DMS53 (cell line): ENCODE results near the gene SELENON.

Experiments
- DNase-seq: peaks from one replicate; lab custom pipeline; 2025; lab: John Stamatoyannopoulos, UW

Gene SELENON

GRCh38 chr1:25810341-25811299, 10.6 kb downstream of the SELENON start:
- peak; percentile 65 for DNase-seq

- no peak for DNase-seq
These were observed 11.5 kb downstream of the SELENON start for GRCh38 chr1:25811384-25812082.

- DNase-seq = no peak
These were observed 13.2 kb downstream of the SELENON start for GRCh38 chr1:25813071-25813733.

- no peak for DNase-seq
These were observed 13.9 kb downstream of the SELENON start for GRCh38 chr1:25813734-25814471.

- no peak for DNase-seq
These were observed 14.6 kb downstream of the SELENON start for GRCh38 chr1:25814549-25815087.

- no peak for DNase-seq
These were observed 15.5 kb downstream of the SELENON start for GRCh38 chr1:25815208-25816111.

GRCh38 chr1:25816112-25816718, 16.2 kb downstream of the SELENON start:
- no peak for DNase-seq

DNA sequence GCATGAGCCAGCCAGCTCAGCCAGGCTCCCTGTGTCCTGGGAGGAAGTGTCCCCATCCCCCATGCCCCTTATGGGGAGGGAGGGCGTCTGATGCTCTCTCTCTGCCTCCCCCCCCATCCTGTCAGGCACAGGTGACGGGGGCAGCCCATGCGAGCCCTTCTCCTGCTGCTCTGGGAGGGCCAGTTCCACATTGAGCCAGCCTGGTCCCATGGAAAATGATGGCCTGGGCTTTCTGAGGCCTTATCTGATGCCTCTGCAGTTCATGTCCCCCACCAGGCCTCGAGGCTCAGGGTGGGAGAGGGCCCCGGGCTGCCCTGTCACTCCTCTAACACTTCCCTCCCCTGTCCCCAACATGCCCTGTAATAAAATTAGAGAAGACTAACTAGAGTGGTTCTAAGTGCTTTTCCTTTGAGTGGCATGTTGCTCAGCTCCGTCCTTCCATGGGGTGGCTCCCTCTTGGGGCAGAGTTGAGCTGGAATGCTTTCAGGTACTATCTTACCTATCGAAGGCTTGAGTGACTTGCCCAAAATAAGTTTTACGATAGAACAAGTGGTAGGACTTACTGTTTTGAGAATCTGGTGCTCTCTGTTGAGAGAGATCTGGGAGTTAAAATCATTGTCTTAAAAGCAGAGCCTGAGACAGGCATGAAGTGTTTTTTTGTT, 18.0 kb downstream of the SELENON start:
- DNase-seq = peak; percentile 23

DNA sequence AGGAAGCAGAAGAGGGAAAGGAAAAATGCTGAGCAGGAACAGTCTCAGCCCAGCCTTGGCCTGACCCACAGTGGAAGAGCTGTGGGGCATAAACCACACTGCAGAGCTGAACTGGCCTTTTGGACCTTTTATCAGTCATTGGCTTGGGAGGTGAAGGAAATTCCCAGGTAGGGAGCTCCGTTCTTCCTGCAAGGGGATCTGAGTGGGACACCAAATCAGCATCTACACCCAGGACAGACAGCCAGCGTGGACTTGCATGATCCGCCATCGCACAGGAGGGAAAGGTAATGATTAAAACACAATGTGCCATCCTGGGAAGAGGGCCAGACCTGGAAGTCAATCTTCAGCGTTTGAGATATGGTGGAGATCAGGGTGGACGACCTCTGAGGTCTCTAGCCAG, 18.6 kb downstream of the SELENON start:
- no peak for DNase-seq

DNA sequence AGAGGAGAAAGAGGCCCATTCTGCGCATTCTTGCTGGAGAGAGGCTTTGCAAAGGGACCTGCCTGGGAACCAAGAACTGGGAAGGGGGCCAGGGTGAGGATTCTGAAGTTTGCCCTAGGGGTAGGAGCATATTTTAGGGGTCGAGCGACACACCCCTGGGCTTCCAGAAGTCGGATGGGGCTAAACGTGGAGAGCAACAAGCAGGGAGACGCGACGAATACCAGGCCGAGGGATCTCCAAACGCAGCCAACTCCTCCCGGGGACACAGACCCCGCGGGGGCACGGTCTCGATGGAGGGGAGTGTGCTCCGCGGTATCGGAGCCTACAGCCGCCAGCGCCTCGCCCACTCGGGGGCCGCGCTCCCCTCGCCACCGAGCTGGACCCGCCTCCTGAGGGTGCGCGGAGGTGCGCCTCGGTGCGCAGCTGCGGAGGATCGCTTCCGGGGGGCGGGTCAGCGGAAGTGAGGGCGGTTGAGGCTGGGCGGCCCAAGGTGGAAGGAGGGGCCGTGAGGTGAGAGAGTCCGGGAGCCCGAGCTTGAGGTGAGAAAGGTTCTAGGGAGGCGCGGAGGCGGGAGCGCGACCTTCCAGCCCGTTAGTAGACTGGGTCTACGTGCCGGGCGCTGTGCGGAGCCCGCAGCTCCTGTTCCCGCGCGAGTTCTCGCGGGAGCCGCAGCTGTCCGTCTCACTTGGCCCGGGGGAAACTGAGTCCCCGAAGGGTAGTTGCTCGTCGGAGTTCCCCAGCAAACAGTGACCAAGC, 19.7 kb downstream of the SELENON start, which contains the start of gene MTFR1L:
Gene MTFR1L, plus strand, starts transcription at position 464 of the 756 bp plus-strand sequence. CDS start 3,151 bp downstream, outside the sequence.
- peak; percentile 97 for DNase-seq

- peak; percentile 91 for DNase-seq
These were observed 20.5 kb downstream of the SELENON start for GRCh38 chr1:25820247-25821111.

DNA sequence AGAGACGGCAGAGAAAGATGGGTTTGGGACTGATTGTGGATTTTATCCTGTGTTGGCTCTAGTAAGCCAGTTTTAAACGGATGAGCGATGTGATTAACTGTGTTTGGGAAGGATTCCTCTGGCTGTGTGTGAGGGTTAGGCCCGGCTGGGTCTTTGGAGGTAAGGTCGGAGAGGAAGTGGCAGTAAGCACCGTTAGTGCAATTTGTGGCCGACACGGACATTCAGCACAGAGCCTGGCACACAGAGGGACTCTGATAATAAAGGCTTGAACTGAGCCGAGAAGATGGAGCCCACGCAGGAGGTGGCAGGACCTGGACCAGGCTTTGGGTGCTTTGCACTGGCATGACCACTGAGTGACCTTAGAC, 21.1 kb downstream of the SELENON start:
- DNase-seq = peak; percentile 57

GRCh38 chr1:25821630-25822091, 21.7 kb downstream of the SELENON start:
- peak; percentile 37 for DNase-seq

DNA sequence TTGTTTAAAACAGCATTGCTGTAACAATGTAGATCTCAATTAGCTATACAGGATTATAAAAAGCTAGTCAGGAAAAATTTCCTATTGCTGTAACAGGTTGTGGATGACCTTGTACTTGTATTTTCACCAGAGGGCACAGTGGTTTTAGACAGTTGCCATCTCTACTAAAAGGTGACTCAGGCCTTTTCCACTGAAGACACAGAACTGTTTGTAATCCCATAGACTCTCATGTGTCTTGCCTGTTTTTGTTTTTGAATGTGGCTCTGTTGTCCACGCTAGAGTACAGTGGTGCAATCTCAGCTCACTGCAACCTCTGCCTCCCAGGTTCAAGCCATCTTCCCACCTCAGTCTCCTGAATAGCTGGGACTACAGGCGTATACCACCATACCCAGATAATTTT, 25.6 kb downstream of the SELENON start:
- no peak for DNase-seq

DNA sequence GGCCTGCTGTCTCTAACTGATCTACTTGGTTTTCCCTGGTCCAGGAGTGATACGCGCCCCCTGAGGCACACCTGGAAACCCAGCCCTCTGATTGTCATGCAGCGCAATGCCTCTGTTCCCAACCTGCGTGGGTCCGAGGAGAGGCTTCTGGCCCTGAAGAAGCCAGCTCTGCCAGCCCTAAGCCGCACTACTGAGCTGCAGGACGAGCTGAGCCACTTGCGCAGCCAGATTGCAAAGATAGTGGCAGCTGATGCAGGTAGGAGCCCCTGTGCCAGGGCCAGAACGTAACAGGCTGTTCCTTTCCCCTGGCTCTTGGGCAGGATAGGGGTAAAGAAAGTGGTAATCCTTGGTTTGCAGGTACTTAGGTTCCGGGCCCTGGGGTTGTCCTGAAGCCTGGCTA, 26.6 kb downstream of the SELENON start:
- no peak for DNase-seq

- no peak for DNase-seq
These were observed 28.5 kb downstream of the SELENON start for GRCh38 chr1:25828491-25828890.

GRCh38 chr1:25829046-25829445, 29.1 kb downstream of the SELENON start:
- DNase-seq = no peak
